AG09319 (cell line): ENCODE data around the gene SH3PXD2A.

ENCODE experiments used
- DNase-seq: peaks from one replicate; pipeline ENCODE4 v3.0.0-alpha.2; 2010; ENCODE audit warnings: low read depth; ENCODE audit errors: extremely low read depth
- TF ChIP-seq, protein P1 (sequence below): IDR thresholded peaks from 2 replicates; pipeline ENCODE4 v1.5.1; 2011; ENCODE audit warnings: low read depth, mild to moderate bottlenecking, inconsistent platforms, low read length, moderate library complexity

The SH3PXD2A gene

DNA sequence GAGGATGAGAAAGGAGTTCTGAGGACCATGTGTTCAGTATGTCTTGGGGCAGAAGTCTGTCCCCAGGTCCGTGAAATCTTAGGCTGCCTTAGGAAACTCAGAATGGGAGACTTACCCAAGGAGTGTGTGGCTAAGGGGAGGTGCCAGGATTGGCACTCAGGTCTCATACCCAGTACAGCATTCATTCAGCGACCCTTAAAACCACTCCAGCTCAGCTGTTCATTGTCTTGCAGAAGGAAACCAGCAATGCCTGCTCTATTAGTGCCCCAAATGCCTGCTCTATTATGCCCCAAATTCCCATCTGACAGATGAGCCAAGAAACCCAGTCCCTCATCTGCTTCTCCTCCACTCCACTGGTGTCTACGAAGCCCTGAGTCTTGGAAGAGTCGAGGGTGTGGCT lies 214.1 kb downstream of the SH3PXD2A start:
- TF ChIP-seq, protein P1, sequence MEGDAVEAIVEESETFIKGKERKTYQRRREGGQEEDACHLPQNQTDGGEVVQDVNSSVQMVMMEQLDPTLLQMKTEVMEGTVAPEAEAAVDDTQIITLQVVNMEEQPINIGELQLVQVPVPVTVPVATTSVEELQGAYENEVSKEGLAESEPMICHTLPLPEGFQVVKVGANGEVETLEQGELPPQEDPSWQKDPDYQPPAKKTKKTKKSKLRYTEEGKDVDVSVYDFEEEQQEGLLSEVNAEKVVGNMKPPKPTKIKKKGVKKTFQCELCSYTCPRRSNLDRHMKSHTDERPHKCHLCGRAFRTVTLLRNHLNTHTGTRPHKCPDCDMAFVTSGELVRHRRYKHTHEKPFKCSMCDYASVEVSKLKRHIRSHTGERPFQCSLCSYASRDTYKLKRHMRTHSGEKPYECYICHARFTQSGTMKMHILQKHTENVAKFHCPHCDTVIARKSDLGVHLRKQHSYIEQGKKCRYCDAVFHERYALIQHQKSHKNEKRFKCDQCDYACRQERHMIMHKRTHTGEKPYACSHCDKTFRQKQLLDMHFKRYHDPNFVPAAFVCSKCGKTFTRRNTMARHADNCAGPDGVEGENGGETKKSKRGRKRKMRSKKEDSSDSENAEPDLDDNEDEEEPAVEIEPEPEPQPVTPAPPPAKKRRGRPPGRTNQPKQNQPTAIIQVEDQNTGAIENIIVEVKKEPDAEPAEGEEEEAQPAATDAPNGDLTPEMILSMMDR, result no peak
- no peak for DNase-seq

DNA sequence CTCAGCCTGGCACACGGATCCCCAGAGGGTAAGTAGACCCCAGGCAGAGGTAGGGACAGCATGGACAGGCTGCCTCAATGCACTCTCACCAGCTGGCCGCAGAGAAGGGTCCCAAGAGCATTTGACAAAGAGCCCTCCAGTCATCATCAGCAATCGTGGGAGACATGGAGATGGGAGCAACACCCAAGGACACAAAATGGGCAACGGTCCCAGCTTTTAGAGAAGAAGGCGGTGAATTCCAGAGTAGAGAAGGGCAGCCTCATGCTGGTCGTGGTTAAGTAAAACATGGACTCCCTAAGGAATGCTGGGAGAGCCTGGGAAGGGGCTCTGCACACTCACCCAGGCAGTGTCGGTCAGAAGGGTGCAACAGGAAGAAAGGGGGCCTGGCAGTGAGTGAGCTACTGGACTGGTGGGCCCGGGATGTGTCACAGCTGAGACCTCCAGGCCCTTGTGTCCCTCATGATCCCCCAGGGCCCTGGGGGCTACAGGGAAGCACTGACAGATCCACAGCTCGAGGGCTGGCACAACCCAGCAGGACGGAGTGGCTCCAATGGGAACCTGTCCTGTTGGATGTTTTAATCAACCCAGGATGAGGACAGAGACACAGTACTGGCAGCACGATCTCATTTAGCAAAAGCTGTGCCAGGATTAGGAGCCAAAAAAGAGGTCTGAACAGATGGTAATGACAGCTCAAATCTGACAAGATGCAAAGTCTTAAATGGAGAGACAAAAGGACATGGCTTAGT lies 214.8 kb downstream of the SH3PXD2A start:
- TF ChIP-seq, protein P1, result no peak
- no peak for DNase-seq

DNA sequence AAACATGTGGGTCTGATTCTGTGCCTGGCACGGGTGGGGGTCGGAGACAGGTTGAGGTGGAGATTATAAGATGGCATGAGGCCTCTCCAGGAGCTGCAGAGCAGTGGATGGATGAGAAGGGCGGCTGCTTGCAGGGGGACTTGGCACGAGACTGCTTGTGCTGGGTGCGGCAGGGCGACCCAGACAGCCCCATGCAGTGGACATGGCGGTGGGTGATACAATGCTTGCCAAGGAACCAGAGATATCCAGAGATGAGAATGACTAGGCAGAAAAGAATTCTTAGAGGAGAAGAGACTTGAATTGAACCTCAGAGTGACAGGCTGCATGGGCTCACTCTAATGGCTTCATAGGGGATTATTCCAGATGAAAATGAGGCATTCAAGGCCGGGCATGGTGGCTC lies 216.4 kb downstream of the SH3PXD2A start:
- DNase-seq, result no peak
- TF ChIP-seq, protein P1, result no peak

DNA sequence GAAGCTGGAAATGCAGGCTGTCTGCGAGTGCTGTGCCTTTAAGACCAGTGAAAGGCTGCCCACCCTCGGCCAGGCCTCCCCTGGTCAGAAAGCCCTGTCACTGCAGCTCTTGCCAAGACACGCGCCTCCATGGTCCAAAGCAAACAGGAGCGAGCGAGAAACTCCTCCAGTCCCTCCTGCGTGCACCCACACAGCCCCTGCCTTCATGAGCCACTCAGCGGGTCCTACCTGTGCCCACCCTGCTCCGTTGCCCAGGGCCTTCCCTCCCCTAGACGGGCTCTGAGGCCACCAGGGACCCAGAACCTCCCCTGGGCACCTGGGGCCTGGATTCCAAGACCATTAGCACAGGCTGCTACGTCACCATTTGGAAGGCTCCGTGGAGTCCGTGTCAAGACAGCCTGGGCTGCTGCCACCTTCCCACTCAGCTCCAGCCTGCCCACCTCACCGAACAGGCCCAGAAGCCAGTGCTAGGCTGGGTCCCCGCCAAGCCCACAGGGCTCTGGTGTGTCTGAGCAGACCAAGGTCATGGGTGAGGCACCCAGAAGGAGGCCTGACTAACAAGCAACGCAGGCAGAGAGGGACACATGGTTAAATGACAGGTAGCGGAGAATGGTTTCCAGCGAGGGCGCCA lies 217.3 kb downstream of the SH3PXD2A start:
- DNase-seq, result peak; percentile 56
- TF ChIP-seq, protein P1, result no peak

DNA sequence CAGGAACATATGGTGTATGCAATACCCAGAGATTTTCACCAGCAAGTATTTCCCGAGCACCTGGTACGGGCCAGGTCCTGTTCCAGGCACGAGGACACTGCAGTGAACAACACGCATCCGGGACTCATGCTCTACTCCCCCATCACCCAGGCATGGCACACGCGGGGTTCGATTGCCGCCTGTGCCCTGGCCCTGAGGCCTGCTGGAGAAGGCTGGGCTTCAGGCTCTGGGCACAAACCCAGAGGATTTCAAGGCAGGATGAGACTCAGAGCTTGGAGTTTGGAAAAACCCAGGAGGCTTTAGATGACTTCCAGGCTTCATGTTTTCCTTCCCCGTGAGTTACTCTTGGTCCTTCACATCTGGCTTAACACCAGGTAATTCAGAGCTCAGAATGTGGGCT lies 218.4 kb downstream of the SH3PXD2A start:
- DNase-seq, result no peak
- TF ChIP-seq, protein P1, result no peak

DNA sequence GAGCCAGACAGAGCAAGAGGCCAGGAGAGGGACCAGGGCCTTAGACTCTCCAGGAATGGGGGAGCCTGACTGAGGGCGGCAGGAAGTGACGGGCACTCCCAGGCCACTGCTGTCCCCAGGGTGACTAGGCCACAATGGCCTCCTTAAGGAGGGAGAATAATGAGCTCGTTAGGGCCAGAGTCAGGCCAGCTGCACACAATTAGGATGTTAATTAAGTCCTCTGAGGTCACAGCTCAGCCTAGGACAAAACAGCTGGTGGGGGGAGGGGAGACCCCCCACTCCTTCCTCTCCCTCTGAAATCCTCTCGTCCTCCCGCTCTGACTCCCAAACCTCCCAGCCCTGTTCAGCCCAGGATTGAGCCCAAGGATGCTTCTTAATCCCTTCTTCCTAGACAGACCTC lies 218.9 kb downstream of the SH3PXD2A start:
- TF ChIP-seq, protein P1, result no peak
- no peak for DNase-seq

DNA sequence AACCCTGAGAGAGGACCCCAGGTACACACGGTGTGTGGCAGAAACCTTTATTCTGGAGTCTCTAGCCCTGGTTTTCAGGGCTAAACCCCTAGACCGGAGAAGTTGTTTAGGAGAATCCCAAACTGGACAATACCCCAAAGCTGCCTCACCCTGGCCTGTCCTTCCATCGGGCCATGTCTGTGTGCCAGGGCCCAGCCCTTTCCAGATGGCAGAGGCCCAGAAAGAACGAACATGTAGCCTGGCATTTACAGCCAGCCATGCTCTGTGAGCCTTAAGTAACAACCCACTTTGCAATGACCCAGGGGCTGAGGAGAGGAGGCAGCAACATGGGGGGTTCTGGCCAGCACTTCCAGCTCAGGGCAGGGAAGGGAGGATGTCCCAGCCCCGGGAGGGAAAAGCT lies 219.8 kb downstream of the SH3PXD2A start:
- TF ChIP-seq, protein P1, result no peak

More for the DNA sequence above, 219.8 kb downstream of the SH3PXD2A start:
- DNase-seq, result no peak
